OCI-LY1 (cell line): Measurements from ENCODE around the gene NXPH4.

ENCODE experiments used
- CTCF ChIP-seq: fragments of 200-600 bp; sonication (generic), shearing (Covaris generic); IDR thresholded peaks from 2 replicates; pipeline ENCODE4 v1.5.1; 2017; ENCODE audit warnings: mild to moderate bottlenecking, antibody characterized with exemption, low read length, moderate library complexity, mixed read lengths
- EZH2 ChIP-seq: fragments of 200-600 bp; sonication (generic), shearing (Covaris generic); IDR thresholded peaks from 2 replicates; pipeline ENCODE4 v1.8.0; 2017; ENCODE audit warnings: borderline replicate concordance, mixed run types, mild to moderate bottlenecking, antibody characterized with exemption, low read length, moderate library complexity, mixed read lengths

- TF ChIP-seq CTCF, result no peak
- TF ChIP-seq EZH2, result no peak
Observed at GRCh38 chr12:57237596-57237931, 21.0 kb downstream of the NXPH4 start.
